Measurements from ENCODE around the gene ACOT13. TPM values are rescaled to one million over a fixed set of nuclear protein-coding genes. Genes with fewer than 3 reads are reported as not detected.

The ACOT13 gene
- total RNA-seq, 2 experiments from 2014 or later: 1.5 TPM

GRCh38 chr6:24696097-24696496 lies 29.2 kb downstream of the ACOT13 start:
- Histone ChIP-seq H3K4me1 (ENCODE audit: insufficient read depth, low read length) (no peaks in the 10 kb centered on the region), H3K9me3 (ENCODE audit: control insufficient read depth in 1 of 2, insufficient read depth in 1 of 2, low read length in 2 of 2) (no peaks in the 10 kb centered on the region), H3K4me3 (ENCODE audit: low read length) (no peak overlapping the region), H3K36me3 (ENCODE audit: insufficient read depth, low read length) (peaks cover 4% of the 10 kb centered on the region), H3K27ac (ENCODE audit: low read depth in 1 of 2, low read length in 2 of 2) (no peak overlapping the region), H3K27me3 (ENCODE audit: control insufficient read depth in 1 of 2, insufficient read depth in 2 of 2, low read length in 2 of 2) (no peaks in the 10 kb centered on the region)
- DNase-seq: no peak
- Mint-ChIP-seq H3K36me3 (ENCODE audit: low read depth) (peaks cover 15% of the 10 kb centered on the region), H3K4me3 (no peak overlapping the region), H3K27ac (peak overlapping the region; percentile 8), H3K9me3 (no peaks in the 10 kb centered on the region), H3K27me3 (no peaks in the 10 kb centered on the region), H3K4me1 (ENCODE audit: low read depth) (peaks cover 20% of the 10 kb centered on the region)
- ChIA-PET POLR2A (no interaction called here), CTCF (interaction anchor here (1.2 to 3.0 kb wide), 3 partner anchors 10 to 115 kb away, joined by 3 to 15 read pairs (median 11); no protein-coding TSS in a partner anchor)
- TF ChIP-seq CTCF (IDR thresholded peaks at IDR 0.05): peak; percentile 10
- no peak for ATAC-seq (ENCODE audit: poor library complexity)
- intact Hi-C loops (cut with DNase I, micrococcal nuclease): loop anchor here in 1 of 2 experiments (5.0 to 10.0 kb wide), 3 partner anchors 201 to 414 kb away; partner anchors contain the start of gene ALDH5A1

GRCh38 chr6:24699521-24700359 lies 32.9 kb downstream of the ACOT13 start:
- Mint-ChIP-seq H3K9me3 (no peaks in the 10 kb centered on the region), H3K36me3 (ENCODE audit: low read depth) (peaks cover 46% of the 10 kb centered on the region), H3K27ac (peak overlapping the region; percentile 69), H3K4me1 (ENCODE audit: low read depth) (peaks cover 25% of the 10 kb centered on the region), H3K27me3 (no peaks in the 10 kb centered on the region), H3K4me3 (no peak overlapping the region)
- no peak for DNase-seq
- H3K27me3 ChIP-seq (ENCODE audit: control insufficient read depth in 1 of 2, insufficient read depth in 2 of 2, low read length in 2 of 2): no peaks in the 10 kb centered on the region
- H3K36me3 ChIP-seq (ENCODE audit: insufficient read depth, low read length): peaks cover 23% of the 10 kb centered on the region
- TF ChIP-seq CTCF (IDR thresholded peaks at IDR 0.05): no peak
- ATAC-seq (ENCODE audit: poor library complexity): no peak
- H3K27ac ChIP-seq (ENCODE audit: low read depth in 1 of 2, low read length in 2 of 2): no peak overlapping the region
- ChIA-PET CTCF (interaction anchor here (0.8 to 1.2 kb wide), 3 partner anchors 54 to 118 kb away, joined by 3 to 5 read pairs (median 3); partner anchors contain the start of gene KIAA0319), POLR2A (no interaction called here)
- intact Hi-C loops (cut with DNase I, micrococcal nuclease): loop anchor here in 1 of 2 experiments (5.0 to 10.0 kb wide), 4 partner anchors 205 to 417 kb away; partner anchors contain the start of gene ALDH5A1
- H3K4me3 ChIP-seq (ENCODE audit: low read length): no peak overlapping the region
- no peaks in the 10 kb centered on the region for H3K4me1 ChIP-seq (ENCODE audit: insufficient read depth, low read length)
- H3K9me3 ChIP-seq (ENCODE audit: control insufficient read depth in 1 of 2, insufficient read depth in 1 of 2, low read length in 2 of 2): no peaks in the 10 kb centered on the region

GRCh38 chr6:24702720-24703282 lies 35.9 kb downstream of the ACOT13 start:
- no peaks in the 10 kb centered on the region for H3K27me3 Mint-ChIP-seq
- H3K4me3 Mint-ChIP-seq: no peak overlapping the region
- peaks cover 76% of the 10 kb centered on the region for H3K36me3 Mint-ChIP-seq (ENCODE audit: low read depth)
- no peaks in the 10 kb centered on the region for H3K9me3 Mint-ChIP-seq
- Histone ChIP-seq H3K36me3 (ENCODE audit: insufficient read depth, low read length) (peaks cover 52% of the 10 kb centered on the region), H3K9me3 (ENCODE audit: control insufficient read depth in 1 of 2, insufficient read depth in 1 of 2, low read length in 2 of 2) (no peaks in the 10 kb centered on the region), H3K27me3 (ENCODE audit: control insufficient read depth in 1 of 2, insufficient read depth in 2 of 2, low read length in 2 of 2) (no peaks in the 10 kb centered on the region), H3K4me3 (ENCODE audit: low read length) (no peak overlapping the region), H3K27ac (ENCODE audit: low read depth in 1 of 2, low read length in 2 of 2) (no peak overlapping the region), H3K4me1 (ENCODE audit: insufficient read depth, low read length) (no peaks in the 10 kb centered on the region)
- TF ChIP-seq CTCF (IDR thresholded peaks at IDR 0.05): no peak
- H3K27ac Mint-ChIP-seq: peak overlapping the region; percentile 66
- intact Hi-C loops (cut with DNase I, micrococcal nuclease): loop anchor here in 1 of 2 experiments (5.0 kb wide), 1 partner anchor 270 kb away; no protein-coding TSS in a partner anchor
- DNase-seq (no peak), ATAC-seq (ENCODE audit: poor library complexity) (no peak)
- CTCF ChIA-PET: interaction anchor here (3.4 kb wide), 1 partner anchor 122 kb away, joined by 11 read pairs; no protein-coding TSS in a partner anchor
- H3K4me1 Mint-ChIP-seq (ENCODE audit: low read depth): peaks cover 39% of the 10 kb centered on the region
- POLR2A ChIA-PET: interaction anchor here (0.9 to 1.8 kb wide), 3 partner anchors 11 to 36 kb away, joined by 3 to 7 read pairs (median 3); partner anchors contain the start of genes ACOT13 and TDP2
